Activated gamma-delta T cell treated with anti-CD3 and anti-CD28 coated beads, Interleukin-2, amount 50 U/mL, for 16 hours (primary cell): ENCODE results near the gene ERN1.

ENCODE experiments used
- DNase-seq: peaks from one replicate; pipeline ENCODE4 v3.0.0-alpha.2; 2020; ENCODE audit warnings: low read depth

ERN1 gene

DNA sequence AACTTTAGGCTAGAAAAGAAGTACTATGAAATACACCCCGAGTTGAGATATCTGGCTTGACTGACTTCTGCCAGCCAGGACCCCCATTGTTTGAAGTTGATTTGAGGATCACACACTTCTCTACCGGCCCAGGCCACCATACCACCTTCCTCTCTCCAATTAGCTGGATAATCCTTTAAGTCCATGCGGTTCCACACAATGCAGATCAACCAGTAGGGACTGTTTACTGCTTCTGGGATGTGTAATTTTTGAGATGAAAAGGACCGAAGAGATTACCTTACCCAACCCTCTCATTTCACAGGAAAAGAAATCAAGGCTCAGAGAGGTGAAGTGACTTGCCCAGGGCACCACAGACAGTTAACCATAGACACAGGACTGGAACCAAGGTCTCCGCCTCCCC, 20.5 kb downstream of the ERN1 start:
- DNase-seq, result no peak

DNA sequence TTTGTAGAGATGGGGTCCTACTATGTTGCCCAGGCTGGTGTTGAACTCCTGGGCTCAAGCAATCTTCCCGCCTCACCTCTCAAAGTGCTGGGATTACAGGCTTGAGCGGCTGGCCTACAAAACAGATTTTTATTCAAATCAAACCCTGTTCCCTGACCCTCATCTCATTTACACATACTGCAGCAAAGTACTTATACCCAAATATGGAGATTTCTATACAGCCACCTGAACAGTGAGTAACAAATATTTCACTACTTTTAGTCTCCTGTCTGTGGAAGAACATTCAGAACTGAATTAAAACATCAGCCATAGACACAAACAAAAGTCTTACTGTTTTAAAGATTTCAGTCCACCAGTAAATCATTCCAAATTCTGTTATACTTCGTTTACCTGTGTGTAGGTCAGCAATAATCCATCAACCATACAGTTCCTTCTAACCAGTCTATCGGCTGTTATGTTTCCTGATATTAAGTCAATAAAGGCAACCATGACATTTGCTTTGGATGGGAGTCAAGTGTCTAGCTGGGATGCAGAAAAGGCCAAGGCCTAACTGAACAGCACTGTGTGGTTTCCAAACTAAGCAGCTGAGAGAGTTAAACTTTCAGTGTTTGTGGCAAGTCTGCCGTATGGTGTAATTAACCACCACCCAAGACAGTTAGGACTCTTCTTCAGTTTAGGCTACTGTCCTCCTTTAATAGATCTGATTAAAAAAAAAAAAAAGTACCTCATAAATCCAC, 22.3 kb downstream of the ERN1 start:
- no peak for DNase-seq

DNA sequence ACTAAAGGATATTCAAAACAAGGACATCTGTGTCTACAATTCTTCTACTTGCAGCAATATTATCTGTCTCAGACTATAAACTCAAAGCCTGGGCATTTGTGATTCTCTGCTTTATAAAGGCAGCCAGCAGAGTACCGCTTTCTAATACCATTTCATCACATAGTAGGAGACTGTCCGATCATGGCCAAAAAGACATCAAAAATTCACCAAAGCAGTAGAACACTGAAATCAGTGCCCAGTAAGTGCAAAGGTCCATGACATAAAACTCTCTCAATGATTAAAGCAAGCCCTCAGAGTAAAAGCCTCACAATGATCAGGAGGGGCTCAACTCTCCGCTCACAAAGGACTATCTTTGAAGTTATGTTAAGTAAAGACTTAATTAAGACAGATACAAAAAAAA, 23.0 kb downstream of the ERN1 start:
- DNase-seq, result no peak

DNA sequence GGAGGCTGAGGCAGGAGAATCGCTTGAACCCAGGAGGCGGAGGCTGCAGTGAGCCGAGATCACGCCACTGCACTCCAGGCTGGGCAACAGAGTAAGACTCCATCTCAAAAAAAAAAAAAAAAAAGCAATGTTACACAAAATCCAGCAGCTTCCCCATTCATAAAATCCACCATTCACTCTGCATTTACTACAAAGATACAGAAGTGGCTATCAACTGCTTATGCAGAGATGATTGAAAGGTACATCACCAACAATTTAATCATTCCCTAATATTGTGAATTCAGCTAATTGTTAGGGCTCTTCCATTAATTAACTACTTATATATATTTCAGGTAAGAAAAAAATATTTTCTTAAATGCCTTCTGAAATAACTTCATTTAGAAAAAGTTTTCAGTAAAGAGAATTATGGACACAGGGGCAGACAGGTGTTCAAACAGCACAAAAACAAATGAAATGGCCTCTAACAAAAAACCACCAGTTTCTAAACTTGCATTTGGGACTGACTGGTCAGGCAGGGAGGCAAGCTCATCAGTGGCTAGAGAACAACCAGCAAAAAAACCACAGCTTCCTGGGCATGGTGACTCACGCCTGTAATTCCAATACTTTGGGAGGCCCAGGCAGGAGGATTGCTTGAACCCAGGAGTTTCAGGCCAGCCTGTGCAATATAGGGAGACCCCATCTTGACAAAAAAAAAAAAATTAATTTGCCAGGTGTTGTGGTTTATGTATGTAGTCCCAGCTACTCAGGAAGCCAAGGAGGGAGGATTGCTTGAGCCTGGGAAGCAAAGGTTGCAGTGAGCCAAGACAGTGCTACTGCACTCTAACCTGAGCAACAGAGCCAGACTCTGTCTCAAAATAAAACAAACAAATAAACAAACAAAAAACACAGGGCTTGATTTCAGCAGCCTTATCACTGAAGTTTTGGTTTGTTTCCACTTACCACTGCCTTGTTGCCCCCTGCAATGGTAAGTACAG, 26.3 kb downstream of the ERN1 start:
- no peak for DNase-seq

DNA sequence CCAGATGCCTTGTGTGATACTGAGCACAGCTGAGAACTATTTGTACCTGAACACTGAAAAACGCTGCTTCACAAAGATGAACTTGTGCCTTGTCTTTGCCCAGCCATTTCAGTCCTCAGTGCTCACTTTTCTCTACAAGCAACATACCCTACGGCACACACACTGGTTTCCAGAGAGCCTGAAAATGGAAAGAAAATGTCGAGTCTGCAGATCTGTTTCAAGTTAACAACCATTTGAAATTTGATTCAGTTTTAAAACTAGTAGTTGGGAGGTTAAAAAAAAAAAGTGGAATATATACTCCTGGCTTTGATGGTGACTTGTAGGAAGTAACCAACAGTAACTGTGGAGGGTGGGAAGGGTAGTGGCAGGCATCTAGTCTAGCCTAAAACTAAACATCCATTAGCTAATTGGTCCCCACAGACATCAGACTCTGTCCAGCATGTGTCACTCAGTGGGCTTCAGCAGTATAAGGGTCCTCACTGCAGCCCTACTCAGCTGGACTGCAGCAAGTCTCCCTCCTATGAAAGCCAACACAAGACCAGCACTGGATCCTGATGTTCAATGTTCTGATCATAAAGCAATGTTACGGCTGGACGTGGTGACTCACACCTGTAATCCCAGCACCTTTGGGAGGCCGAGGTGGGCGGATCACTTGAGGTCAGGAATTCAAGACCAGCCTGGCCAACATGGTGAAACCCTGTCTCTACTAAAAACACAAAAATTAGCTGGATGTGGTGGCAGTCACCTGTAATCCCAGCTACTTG, 27.1 kb downstream of the ERN1 start:
- no peak for DNase-seq

DNA sequence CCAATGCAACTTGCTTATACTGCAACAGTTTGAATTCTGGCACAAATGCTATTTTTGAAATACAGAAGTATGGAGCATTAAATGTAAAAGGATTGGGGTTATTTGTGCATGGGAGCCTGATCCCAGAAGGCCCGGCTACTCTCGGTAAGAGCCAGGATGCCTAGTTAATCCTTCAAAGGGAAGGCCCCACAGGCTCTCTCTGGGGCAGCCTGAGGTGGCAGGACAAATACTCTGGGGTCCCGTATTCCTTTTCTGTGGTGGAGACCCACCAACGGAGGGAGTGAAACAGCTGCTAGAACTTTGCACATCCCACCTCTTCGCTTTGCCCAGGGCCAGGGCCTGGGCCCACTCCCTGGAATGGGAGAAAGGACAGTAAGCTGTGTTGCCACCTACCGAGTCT, 30.4 kb downstream of the ERN1 start:
- no peak for DNase-seq

DNA sequence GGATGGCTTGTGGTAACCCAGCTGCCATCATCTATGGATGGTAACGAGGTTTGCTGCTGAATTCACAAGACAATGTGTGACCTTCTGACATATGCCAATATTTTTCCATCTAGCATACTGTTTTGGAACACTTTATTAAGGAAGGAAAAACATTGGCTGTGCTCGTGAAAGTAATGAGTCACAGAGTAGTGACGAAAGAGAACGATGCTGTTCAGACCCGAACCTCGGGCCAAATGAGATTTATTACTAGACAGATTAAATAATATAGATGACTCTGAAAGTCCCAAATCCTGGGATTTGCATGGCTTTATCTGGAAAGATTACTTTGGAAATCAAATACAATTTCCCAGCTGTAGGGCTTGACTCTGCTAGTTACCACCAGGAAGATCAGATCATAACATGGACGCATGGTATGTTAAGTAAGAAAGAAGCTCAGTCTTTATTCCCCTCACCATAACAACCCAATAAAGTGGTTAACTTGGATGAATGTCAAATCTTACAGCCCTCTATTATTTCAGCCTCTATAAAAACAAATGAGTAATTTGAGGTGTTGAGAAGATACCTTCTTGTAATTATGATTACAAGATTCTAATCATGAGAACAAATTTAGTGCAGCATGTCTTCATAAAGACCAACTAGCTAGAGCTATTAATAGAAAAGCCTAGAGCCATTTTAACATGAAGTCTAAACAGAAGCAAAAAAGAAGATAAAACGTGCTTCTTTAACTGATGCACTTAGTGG, 32.6 kb downstream of the ERN1 start:
- no peak for DNase-seq

DNA sequence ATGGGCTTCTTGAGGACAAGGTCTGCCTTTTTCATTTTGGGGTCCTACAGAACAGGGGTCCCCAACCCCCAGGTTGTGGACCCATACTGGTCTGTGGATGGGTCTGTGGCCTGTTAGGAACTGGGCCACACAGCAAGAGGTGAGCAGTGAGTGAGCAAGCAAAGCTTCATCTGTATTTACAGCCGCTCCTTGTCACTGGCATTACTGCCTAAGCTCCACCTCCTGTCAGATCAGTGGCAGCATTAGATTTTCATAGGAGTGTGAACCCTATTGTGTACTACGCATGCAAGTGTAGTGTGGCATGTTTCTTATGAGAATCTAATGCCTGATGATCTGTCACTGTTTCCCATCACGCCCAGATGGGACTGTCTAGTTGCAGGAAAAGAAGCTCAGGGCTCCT, 33.9 kb downstream of the ERN1 start:
- no peak for DNase-seq

DNA sequence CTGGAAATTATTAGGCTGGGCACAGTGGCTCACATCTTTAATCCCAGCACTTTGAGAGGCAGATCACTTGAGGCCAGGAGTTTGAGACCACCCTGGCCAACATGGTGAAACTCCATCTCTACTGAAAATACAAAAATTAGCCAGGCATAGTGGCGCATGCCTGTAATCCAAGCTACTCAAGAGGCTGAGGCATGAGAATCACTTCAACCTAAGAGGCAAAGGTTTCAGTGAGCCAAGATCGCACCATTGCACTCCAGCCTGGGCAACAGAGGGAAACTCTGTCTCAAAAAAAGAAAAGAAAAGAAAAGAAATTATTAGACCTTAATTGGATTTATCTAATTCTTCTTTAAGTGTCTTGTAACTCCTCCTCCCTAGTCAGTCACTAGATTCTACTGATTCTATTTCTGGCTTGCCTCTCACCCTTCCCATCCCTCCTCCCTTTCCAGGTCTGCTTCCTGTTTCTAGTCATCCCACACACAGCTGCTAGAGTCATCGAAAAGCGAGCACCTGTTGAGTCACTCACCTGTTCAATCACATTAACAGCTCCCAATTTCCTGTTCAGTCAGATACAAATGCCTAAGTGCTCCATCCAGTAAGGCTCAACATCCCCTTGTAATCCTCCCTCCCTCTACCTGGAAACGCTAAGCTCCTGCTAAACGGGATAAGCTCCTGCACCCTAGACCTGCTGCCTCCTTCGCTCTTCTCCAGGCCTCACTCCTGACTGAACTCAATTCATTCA, 34.6 kb downstream of the ERN1 start:
- DNase-seq, result no peak

DNA sequence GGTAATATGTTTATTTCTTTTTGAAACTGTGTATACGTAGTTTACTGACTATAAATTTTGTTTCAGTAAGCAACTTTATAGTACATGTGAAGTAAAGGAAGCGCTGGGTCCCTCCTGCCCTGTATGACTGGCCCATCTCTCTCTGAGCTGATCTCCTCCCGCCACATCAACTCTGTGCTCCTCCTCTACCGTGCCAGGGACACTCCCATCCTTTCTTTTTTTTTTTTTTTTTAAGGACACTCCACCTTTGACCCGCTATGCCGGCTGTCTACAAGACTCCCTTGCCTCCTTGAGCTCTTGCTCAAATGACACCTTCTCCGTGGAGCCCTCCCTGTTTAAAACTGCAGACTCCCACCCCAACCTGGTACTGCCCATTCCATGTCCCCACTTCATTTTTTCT, 35.5 kb downstream of the ERN1 start:
- DNase-seq, result no peak

DNA sequence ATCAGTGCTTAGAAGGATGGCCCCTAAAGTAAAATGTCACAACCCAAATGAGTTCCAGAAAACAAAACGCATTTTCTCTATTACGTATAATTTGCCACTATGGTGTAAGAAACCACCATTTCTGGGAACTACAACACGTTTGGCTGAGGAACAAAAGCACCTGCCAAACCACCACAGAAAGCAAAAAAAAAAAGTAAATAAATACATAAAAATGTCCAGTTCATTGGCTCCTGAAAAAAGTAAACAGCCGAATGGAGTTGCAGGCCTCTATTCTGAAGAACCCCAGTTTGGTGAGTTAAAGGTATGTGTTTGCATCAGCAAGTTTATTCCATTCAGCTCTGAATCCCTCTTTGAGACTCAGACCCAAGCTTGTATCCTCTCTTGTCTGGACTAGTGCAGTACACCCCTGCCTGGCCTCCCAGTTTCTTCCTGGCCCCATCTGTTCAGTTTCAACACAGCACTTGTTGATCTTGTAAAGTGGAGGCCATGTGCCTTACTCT, 36.9 kb downstream of the ERN1 start:
- DNase-seq, result no peak

DNA sequence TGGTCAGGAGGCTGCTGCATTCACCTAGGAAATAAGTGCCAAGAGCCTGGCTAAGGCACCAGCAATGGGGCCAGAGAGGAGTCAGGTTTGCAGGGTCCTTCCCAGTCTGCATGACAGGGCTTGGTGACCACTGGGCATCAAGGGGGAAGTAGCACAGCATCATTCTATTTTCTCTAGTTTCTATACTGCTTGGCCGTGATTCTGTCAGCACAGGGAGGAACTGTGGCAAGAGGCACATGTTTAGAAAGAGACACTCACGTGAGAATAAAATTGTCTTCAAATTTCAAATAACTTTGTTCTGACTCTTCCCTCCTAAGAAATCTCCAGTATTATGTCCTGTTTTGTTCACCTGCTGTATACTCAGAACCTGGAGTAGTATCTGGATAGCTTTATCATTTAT, 37.8 kb downstream of the ERN1 start:
- no peak for DNase-seq

DNA sequence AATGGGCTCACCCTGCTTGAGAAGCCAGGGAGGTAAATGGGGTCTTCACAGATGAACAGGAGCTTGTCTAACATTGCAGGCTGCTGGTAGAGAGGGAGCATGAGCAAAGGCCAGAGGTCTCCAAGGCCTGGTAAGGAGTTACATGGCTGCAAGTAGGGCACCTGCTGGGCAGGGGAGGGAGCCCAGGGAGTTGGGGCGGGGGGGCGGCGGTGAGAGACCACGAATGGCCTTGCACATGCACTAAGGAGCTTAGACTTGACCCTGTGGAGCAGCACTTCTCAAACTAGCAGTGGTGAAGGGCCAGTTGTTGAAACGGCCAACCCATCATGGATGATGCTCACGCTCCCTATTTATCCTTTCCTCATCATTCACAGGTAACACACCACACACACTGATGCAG, 38.4 kb downstream of the ERN1 start:
- no peak for DNase-seq

DNA sequence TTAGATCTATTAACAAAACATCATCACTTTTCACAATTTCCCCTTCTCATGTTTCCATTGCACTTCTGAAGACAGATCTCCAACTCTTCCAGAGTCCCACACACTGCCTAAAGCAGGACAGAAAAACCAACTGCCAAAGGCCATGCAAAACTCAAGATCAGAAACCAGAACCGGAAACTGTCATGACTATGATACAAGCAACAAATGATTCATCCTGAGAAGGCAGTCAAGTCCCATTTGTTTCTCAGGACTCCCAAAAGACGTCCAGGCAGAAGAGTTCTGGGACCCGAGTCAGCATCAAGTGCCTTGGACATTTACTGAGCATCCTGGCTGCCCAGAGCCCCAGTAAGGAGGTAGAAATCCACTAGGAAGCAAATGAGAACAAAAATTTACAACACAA, 38.8 kb downstream of the ERN1 start:
- DNase-seq, result no peak

DNA sequence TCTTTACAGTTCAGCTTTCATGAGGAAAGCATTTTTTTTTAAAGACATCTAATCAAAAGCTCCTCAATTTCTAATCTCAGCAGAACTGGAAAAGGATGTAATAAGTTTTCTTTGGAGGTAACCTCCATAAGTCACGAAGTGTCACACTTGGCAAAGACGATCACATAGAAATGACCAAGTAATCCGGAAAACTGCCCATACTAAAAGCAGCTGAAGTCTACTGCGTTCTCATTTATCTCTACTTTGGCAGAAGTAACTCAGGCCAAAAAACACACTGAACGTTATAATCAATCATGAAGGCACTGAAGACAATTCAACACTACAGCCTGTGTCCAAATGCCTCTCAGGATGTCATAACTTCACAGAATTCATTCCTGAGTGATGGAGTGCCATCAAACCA, 39.8 kb downstream of the ERN1 start:
- DNase-seq, result no peak

DNA sequence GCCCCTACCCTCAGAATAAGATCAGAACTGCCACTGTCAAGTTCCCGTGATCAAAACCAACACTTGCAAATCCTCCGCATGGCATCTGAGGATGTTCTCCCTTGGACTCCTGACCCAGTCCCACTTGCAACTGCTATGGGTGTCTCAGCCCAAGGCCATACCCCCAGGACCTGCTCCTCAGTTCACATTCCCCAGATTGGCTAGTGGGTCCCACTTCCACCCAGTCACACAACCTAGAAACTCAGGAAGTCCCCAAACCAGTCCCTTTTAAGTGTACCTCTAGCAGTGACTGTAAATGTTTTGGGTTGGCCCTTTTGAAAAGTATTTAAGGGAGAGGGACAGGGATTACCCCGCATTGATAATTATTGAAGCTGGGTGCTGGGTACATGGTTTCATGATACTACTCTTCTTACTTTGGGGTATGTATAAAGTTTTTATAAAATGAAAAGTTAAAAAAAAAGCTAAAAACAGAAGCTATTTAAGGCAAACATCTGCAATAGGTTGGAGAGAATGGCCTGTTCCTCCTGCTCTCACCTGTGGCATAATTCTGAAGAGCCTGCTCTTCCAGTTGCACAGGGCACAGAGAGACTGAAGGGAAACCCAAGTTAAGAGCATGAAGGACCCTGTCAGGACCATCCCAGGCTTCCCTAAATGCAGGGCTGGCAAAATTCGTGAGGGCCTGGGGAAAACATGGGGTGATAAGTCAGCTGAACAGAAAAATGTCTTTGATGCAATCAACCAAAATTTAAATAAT, 42.5 kb downstream of the ERN1 start:
- DNase-seq, result no peak

DNA sequence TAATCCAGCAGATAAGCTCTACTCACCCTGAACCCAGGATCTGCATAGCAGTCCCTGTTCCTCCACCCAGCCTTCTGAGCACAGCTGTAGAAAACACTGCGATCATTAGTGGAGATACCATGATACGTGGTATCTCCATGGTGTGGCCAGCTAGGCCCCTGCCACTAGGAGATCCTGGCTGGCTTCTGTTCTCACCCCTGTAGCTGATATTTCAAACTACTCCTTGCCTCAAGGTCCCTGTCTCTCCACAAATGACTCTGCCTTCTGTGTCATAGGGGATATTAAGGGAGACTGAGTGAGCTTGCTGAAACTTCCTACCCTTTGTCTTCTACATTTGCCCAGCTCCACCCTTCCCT, 44.3 kb downstream of the ERN1 start:
- no peak for DNase-seq

DNA sequence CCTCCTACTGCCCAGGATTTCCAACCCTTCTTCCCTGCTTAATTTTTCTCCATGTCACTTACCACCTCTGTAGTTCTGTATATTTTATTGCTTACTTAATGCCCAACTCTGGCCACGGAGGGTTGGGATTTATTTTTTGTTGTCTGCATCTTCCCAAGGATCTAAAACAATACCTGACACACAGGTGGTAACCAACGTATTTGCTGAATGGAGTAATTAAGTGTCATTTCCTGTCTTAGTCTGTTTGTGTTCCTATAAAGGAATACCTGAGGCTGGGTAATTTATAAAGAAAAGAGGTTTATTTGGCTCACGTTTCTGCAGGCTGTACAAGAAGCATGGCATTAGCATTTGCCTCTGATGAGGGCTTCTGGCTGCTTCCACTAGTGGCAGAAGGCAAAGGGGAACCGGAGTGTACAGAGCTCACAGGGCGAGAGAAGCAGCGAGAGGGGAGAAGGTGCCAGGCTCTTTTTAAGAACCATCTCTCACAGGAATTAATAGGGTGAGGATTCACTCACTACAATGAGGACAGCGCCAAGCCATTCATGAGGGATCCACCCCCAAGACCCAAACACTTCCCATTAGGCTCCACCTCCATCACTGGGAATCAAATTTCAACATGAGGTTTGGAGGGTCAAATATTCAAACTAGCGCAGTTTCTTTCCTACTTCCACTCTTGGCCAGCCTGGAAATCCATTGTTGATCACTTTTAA, 44.8 kb downstream of the ERN1 start:
- no peak for DNase-seq

DNA sequence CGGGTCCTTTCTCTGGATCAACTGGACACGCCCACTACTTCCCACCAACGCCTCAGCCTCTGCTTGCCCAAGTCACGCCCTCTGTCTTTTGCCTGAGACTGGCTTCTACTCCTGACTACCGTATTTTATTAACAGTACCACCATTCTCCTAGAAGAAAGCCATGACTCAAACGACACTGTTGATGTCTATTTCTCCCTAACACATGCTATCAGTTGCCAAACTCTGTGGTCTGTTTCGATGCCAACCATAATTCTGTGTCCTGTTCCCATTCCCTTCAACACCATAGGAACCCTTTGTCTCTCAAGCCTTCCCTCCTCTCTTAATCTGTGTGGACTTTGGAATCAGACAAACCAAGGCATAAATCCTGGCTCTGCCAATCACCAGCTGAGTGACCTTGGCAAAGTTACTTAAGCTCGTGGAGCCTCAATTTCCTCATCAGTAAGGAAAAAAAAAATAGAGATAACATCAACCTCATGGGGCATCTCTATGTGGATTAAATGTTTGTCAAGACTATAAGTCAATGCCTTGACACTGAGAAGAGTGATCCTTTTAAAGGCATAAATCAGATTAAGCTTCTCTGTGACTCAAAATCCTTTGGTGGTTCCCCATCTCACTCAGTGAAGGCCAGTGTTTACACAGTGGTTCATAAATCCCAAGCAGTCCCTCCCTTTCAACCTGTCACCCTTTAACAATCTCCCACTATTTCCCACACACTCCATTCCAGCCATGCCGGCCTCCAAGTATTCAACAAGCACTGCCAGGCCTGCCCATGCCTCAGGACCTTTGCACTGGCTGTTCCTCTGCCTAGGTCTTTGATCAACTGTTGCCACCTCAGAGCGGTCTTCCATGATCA, 45.6 kb downstream of the ERN1 start:
- no peak for DNase-seq
